Activated CD8-positive, alpha-beta memory T cell treated with anti-CD3 and anti-CD28 coated beads for 24 hours (primary cell): ENCODE measurements around the gene EPC2.

Experiments
- DNase-seq: peaks from one replicate; pipeline ENCODE4 v3.0.0-alpha.2; 2020

EPC2 gene

GRCh38 chr2:148816176-148816575 lies 171.6 kb downstream of the EPC2 start:
- no peak for DNase-seq

- DNase-seq: peak; percentile 50
These were observed 172.7 kb downstream of the EPC2 start for GRCh38 chr2:148817210-148817708.

GRCh38 chr2:148819019-148819585 lies 174.6 kb downstream of the EPC2 start:
- no peak for DNase-seq

- peak; percentile 21 for DNase-seq
These were observed 179.6 kb downstream of the EPC2 start for GRCh38 chr2:148824190-148824589.

- DNase-seq: peak; percentile 41
These were observed 182.2 kb downstream of the EPC2 start for GRCh38 chr2:148826791-148827190.

- no peak for DNase-seq
These were observed 184.4 kb downstream of the EPC2 start for GRCh38 chr2:148828941-148829340.

GRCh38 chr2:148829618-148830017 lies 185.1 kb downstream of the EPC2 start:
- no peak for DNase-seq

GRCh38 chr2:148832637-148833036 lies 188.1 kb downstream of the EPC2 start:
- peak; percentile 24 for DNase-seq
